ENCODE data around the gene MON2.

MON2 gene

DNA sequence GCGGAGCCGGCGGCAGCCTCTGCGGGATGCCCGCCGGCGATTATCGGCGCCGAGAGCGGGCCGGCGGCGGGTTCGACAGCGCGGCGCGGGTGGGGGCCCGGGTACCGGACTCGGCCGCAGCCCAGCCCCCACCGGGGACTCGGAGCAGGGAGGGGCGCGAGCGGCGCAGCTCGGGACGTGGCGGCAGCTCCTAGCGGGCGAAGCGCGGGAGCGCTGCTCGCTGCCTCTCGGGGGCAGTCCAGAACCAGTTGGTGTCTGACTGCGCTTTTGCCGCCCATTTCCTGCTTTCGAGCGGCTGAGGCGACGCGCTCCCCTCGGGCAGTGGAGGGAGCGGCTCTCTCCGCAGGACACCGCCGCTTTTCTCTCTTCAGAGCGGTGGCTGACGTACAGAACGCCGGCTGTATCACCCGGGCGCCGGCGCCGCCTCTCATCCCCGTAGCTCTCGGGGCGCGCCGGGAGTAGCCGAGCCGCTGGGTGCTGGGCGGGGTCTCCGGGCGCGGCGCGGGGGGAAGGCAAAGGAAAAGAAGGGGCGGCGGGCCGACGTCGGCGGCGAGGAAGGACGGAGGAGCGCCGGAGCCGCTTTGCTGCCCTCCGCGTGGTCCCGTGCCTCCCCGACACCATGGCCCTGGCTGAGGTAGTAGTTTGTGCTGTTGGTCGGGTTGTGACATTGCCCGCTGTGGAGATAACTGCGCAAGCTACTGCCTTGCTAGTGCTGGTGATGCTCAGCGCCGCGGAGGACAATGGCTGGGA lies 136.6 kb downstream of the MON2 start:
- no peaks in the 10 kb centered on the region for H3K9me3 ChIP-seq (ENCODE audit: insufficient read depth, low read length, severe bottlenecking)
- peak overlapping the region; percentile 92 for H2AFZ ChIP-seq (ENCODE audit: low read depth, low read length)
- H3K36me3 ChIP-seq (ENCODE audit: insufficient read depth, low read length) = no peaks in the 10 kb centered on the region; the same call in 1 of the 2 replicates
- H3K4me1 ChIP-seq (ENCODE audit: insufficient read depth, low read length) = peaks cover 29% of the 10 kb centered on the region
- peak overlapping the region; percentile 75 for H3K4me2 ChIP-seq (ENCODE audit: insufficient read depth, low read length)
- ATAC-seq (ENCODE audit: insufficient read depth, low read depth) = peak; percentile 77
- H3K9ac ChIP-seq (ENCODE audit: low read depth, low read length) = peak overlapping the region; percentile 100
- H4K20me1 ChIP-seq (ENCODE audit: insufficient read depth, low read length) = peaks cover 3% of the 10 kb centered on the region; the same call in 1 of the 2 replicates
- peak; percentile 80 for DNase-seq
- peaks cover 36% of the 10 kb centered on the region for H3K79me2 ChIP-seq (ENCODE audit: insufficient read depth, low read length)
- H3K27me3 ChIP-seq (ENCODE audit: insufficient read depth, low read length, poor library complexity) = no peaks in the 10 kb centered on the region
- H3K4me3 ChIP-seq (ENCODE audit: low read depth in 1 of 2, low read length in 2 of 2) = peak overlapping the region; percentile 68 to 70
- H3K27ac ChIP-seq (ENCODE audit: low read length) = peak overlapping the region; percentile 96
- TF ChIP-seq, protein P1, sequence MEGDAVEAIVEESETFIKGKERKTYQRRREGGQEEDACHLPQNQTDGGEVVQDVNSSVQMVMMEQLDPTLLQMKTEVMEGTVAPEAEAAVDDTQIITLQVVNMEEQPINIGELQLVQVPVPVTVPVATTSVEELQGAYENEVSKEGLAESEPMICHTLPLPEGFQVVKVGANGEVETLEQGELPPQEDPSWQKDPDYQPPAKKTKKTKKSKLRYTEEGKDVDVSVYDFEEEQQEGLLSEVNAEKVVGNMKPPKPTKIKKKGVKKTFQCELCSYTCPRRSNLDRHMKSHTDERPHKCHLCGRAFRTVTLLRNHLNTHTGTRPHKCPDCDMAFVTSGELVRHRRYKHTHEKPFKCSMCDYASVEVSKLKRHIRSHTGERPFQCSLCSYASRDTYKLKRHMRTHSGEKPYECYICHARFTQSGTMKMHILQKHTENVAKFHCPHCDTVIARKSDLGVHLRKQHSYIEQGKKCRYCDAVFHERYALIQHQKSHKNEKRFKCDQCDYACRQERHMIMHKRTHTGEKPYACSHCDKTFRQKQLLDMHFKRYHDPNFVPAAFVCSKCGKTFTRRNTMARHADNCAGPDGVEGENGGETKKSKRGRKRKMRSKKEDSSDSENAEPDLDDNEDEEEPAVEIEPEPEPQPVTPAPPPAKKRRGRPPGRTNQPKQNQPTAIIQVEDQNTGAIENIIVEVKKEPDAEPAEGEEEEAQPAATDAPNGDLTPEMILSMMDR (IDR thresholded peaks at IDR 0.05; ENCODE audit: borderline replicate concordance, extremely low read depth, low read length, poor library complexity, severe bottlenecking) = peak; percentile 56
- no peak for TF ChIP-seq EZH2 (IDR thresholded peaks at IDR 0.05; ENCODE audit: borderline replicate concordance, low read depth, low read length, severe bottlenecking)

GRCh38 chr12:62603811-62604098 lies 137.1 kb downstream of the MON2 start:
- TF ChIP-seq EZH2 (IDR thresholded peaks at IDR 0.05; ENCODE audit: borderline replicate concordance, low read depth, low read length, severe bottlenecking) = no peak
- TF ChIP-seq, protein P1 (IDR thresholded peaks at IDR 0.05; ENCODE audit: borderline replicate concordance, extremely low read depth, low read length, poor library complexity, severe bottlenecking) = no peak
- DNase-seq (no peak), ATAC-seq (ENCODE audit: insufficient read depth, low read depth) (no peak)
- H3K9ac ChIP-seq (ENCODE audit: low read depth, low read length) = peak overlapping the region; percentile 100
- peaks cover 29% of the 10 kb centered on the region for H3K4me1 ChIP-seq (ENCODE audit: insufficient read depth, low read length)
- H3K27ac ChIP-seq (ENCODE audit: low read length) = peak overlapping the region; percentile 96
- H3K36me3 ChIP-seq (ENCODE audit: insufficient read depth, low read length) = no peaks in the 10 kb centered on the region; the same call in 1 of the 2 replicates
- no peaks in the 10 kb centered on the region for H3K9me3 ChIP-seq (ENCODE audit: insufficient read depth, low read length, severe bottlenecking)
- H4K20me1 ChIP-seq (ENCODE audit: insufficient read depth, low read length) = peaks cover 3% of the 10 kb centered on the region; the same call in 1 of the 2 replicates
- peak overlapping the region; percentile 75 for H3K4me2 ChIP-seq (ENCODE audit: insufficient read depth, low read length)
- peak overlapping the region; percentile 92 for H2AFZ ChIP-seq (ENCODE audit: low read depth, low read length)
- no peaks in the 10 kb centered on the region for H3K27me3 ChIP-seq (ENCODE audit: insufficient read depth, low read length, poor library complexity)
- H3K4me3 ChIP-seq (ENCODE audit: low read depth in 1 of 2, low read length in 2 of 2) = peak overlapping the region; percentile 68 to 70
- H3K79me2 ChIP-seq (ENCODE audit: insufficient read depth, low read length) = peaks cover 36% of the 10 kb centered on the region

- no peaks in the 10 kb centered on the region for H3K9me3 ChIP-seq (ENCODE audit: insufficient read depth, low read length, severe bottlenecking)
- H4K20me1 ChIP-seq (ENCODE audit: insufficient read depth, low read length) = peaks cover 3% of the 10 kb centered on the region; the same call in 1 of the 2 replicates
- no peak for TF ChIP-seq EZH2 (IDR thresholded peaks at IDR 0.05; ENCODE audit: borderline replicate concordance, low read depth, low read length, severe bottlenecking)
- TF ChIP-seq, protein P1 (IDR thresholded peaks at IDR 0.05; ENCODE audit: borderline replicate concordance, extremely low read depth, low read length, poor library complexity, severe bottlenecking) = no peak
- peaks cover 29% of the 10 kb centered on the region for H3K4me1 ChIP-seq (ENCODE audit: insufficient read depth, low read length)
- no peaks in the 10 kb centered on the region for H3K27me3 ChIP-seq (ENCODE audit: insufficient read depth, low read length, poor library complexity)
- peaks cover 36% of the 10 kb centered on the region for H3K79me2 ChIP-seq (ENCODE audit: insufficient read depth, low read length)
- H3K4me2 ChIP-seq (ENCODE audit: insufficient read depth, low read length) = peak overlapping the region; percentile 75
- DNase-seq = no peak
- no peak for ATAC-seq (ENCODE audit: insufficient read depth, low read depth)
- H3K36me3 ChIP-seq (ENCODE audit: insufficient read depth, low read length) = no peaks in the 10 kb centered on the region; the same call in 1 of the 2 replicates
- peak overlapping the region; percentile 96 for H3K27ac ChIP-seq (ENCODE audit: low read length)
- H3K9ac ChIP-seq (ENCODE audit: low read depth, low read length) = peak overlapping the region; percentile 100
- peak overlapping the region; percentile 68 to 70 for H3K4me3 ChIP-seq (ENCODE audit: low read depth in 1 of 2, low read length in 2 of 2)
- no peak overlapping the region for H2AFZ ChIP-seq (ENCODE audit: low read depth, low read length)
Observed at GRCh38 chr12:62604373-62604772, 137.7 kb downstream of the MON2 start.
